A673 (cell line): ENCODE data around the gene RASSF8.

Experiments
- EZH2 ChIP-seq: fragments of 200-600 bp; sonication (generic); IDR thresholded peaks from 2 replicates; pipeline ENCODE4 v1.6.1; 2017; ENCODE audit warnings: borderline replicate concordance, low read depth, mild to moderate bottlenecking, mixed read lengths, antibody characterized with exemption, low read length; ENCODE audit not compliant: poor library complexity, severe bottlenecking
- TF ChIP-seq, protein P1 (sequence below): fragments of 300-800, 200-600 bp; sonication (generic); conservative IDR thresholded peaks from 2 replicates; pipeline ENCODE4 v1.5.1; 2017; ENCODE audit warnings: low read depth, mild to moderate bottlenecking, antibody characterized with exemption, low read length, moderate library complexity, mixed read lengths

DNA sequence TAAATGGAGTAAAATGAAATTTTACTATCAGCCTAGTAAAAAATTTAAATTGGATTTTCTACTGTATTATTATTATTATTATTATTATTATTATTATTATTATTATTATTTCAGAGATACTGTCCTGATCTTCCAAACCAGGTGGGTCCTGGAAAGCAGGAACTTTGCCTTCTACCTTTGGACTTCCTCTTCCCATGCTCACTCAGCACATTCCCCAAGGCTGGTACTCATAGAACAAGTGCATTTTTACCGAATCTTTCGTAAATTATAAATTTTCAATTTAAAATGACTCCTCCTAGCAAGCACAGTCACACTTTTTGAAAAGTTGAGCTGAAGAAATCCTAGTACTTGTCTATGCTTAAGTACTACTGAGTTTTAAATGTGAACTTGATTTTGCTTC lies 136.7 kb downstream of the RASSF8 start:
- TF ChIP-seq, protein P1, sequence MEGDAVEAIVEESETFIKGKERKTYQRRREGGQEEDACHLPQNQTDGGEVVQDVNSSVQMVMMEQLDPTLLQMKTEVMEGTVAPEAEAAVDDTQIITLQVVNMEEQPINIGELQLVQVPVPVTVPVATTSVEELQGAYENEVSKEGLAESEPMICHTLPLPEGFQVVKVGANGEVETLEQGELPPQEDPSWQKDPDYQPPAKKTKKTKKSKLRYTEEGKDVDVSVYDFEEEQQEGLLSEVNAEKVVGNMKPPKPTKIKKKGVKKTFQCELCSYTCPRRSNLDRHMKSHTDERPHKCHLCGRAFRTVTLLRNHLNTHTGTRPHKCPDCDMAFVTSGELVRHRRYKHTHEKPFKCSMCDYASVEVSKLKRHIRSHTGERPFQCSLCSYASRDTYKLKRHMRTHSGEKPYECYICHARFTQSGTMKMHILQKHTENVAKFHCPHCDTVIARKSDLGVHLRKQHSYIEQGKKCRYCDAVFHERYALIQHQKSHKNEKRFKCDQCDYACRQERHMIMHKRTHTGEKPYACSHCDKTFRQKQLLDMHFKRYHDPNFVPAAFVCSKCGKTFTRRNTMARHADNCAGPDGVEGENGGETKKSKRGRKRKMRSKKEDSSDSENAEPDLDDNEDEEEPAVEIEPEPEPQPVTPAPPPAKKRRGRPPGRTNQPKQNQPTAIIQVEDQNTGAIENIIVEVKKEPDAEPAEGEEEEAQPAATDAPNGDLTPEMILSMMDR = no peak
- no peak for TF ChIP-seq EZH2
